Islet precursor cell (in vitro differentiated cells): ENCODE data around the gene NEURL1.

Experiments
- DNase-seq: peaks from one replicate; pipeline ENCODE4 v3.0.0-alpha.2; 2018

The NEURL1 gene

GRCh38 chr10:103493362-103493915 is at the start of gene NEURL1:
Gene NEURL1 (plus strand): TSS chr10:103493705. CDS start chr10:103494388, 683 bp downstream.
- no peak for DNase-seq

GRCh38 chr10:103444478-103444877 is 49.0 kb upstream of the NEURL1 start:
- no peak for DNase-seq

- DNase-seq: no peak
Observed at GRCh38 chr10:103445366-103445765, 48.1 kb upstream of the NEURL1 start.

- DNase-seq: no peak
Observed at GRCh38 chr10:103445767-103446567, 47.5 kb upstream of the NEURL1 start.

- DNase-seq: no peak
Observed at GRCh38 chr10:103447187-103447586, 46.3 kb upstream of the NEURL1 start.

GRCh38 chr10:103448746-103449145 is 44.8 kb upstream of the NEURL1 start:
- DNase-seq: peak; percentile 80

GRCh38 chr10:103449208-103450144 is 44.0 kb upstream of the NEURL1 start:
- no peak for DNase-seq

GRCh38 chr10:103450201-103450695 is 43.3 kb upstream of the NEURL1 start:
- DNase-seq: no peak

GRCh38 chr10:103451091-103451813 is 42.3 kb upstream of the NEURL1 start:
- DNase-seq: no peak

GRCh38 chr10:103451831-103452505 is 41.5 kb upstream of the NEURL1 start, which contains the start of gene CALHM2:
Gene CALHM2 (minus strand): TSS chr10:103452370. CDS start chr10:103449941, 2,429 bp downstream.
- DNase-seq: peak; percentile 91

- no peak for DNase-seq
Observed at GRCh38 chr10:103452506-103453230, 40.8 kb upstream of the NEURL1 start.

- no peak for DNase-seq
Observed at GRCh38 chr10:103454026-103454425, 39.5 kb upstream of the NEURL1 start.

- DNase-seq: no peak
Observed at GRCh38 chr10:103455235-103455634, 38.3 kb upstream of the NEURL1 start.

- no peak for DNase-seq
Observed at GRCh38 chr10:103456074-103456660, 37.3 kb upstream of the NEURL1 start.

- no peak for DNase-seq
Observed at GRCh38 chr10:103457176-103457712, 36.3 kb upstream of the NEURL1 start.

GRCh38 chr10:103457896-103458583 is 35.5 kb upstream of the NEURL1 start:
- DNase-seq: no peak

GRCh38 chr10:103458720-103459119 is 34.8 kb upstream of the NEURL1 start, which contains the start of gene CALHM1:
Gene CALHM1 (minus strand): TSS chr10:103458900. CDS start chr10:103458751, 149 bp downstream.
- DNase-seq: peak; percentile 87

- no peak for DNase-seq
Observed at GRCh38 chr10:103459615-103460014, 33.9 kb upstream of the NEURL1 start.

- DNase-seq: no peak
Observed at GRCh38 chr10:103463499-103463898, 30.0 kb upstream of the NEURL1 start.
